Fibroblast of gingiva (primary cell): Measurements from ENCODE around the gene UNC79.
"Not testable (repeated sequence)": the region's sequence is repeated elsewhere in the genome, so short reads cannot be mapped to it uniquely, and the experiment has no call there.

Experiments used
- DNase-seq: peaks from one replicate; pipeline ENCODE4 v3.0.0-alpha.2; 2011; ENCODE audit warnings: low read depth

UNC79 gene

DNA sequence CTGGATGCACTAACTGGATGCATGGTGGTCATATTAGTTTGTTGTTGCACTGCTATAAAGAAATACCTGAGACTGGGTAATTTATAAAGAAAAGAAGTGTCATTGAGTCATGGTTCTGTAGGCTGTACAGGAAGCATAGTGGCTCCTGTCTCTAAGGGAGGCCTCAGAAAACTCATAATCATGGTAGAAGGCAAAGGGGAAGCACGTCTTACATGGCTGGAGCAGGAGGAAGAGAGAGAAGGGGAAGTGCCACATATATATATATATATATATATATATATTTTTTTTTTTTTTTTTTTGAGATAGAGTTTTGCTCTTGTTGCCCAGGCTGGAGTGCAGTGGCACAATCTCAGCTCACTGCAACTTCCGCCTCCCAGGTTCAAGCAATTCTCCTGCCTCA is 62.9 kb downstream of the UNC79 start:
- DNase-seq: not testable (repeated sequence)

GRCh38 chr14:93496856-93497741 is 66.4 kb downstream of the UNC79 start:
- DNase-seq: no peak

DNA sequence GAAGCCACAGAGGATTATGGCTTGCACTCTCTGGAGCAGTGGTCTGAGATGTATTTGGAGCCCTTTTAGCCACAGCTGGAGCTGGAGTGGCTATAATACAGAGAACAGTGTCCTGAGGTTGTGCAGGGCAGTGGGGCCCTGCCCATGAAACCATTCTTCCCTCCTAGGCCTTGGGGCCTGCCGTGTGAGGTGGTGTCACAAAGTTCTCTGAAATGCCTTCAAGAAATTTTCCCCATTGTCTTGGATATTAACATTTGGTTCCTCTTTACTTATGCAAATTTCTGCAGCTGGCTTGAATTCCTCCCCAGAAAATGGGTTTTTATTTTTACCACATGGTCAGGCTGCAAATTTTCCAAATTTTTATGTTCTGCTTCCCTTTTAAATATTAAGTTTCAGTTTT is 79.3 kb downstream of the UNC79 start:
- DNase-seq: no peak

DNA sequence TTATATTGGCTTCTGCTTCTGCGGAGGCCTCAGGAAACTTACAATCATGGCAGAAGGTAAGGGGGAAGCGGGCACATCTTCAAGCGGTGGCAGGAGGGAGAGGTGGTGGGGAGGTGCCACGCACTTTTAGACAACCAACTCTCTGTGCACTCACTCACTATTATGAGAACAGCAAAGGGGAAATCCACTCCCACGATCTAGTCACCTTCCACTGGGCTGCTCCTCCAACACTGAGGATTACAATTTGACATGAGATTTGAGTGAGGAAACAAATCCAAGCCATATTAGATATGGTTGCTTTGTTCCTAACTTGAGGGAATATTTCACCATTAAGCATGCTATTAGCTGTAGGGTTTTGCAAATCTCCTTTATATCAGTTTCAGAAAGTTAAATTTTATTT is 80.3 kb downstream of the UNC79 start:
- no peak for DNase-seq

DNA sequence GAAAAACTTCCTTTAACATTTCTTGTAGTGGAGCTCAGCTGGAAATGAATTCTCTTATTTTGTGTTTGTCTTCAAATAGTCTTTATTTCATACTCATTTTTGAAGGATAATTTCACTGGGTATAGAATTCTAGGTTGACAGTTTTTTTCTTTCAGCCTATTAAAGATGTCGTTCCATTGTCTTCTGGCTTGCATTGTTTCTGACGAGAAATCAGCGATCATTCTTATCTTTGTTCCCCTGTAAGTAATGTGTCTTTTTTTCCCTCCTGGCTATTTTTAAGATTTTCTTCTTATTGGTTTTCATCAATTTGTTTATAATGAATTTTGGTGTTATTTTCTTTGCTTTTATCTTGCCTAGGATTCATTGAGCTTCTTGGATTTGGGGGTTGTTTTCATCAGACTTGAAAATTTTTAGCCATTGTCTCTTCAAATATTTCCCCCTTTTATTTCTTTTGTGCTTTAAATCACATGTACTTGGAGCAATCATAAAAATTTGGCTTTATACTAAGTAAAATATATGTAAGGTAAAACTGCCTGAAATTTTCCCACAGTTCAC is 89.4 kb downstream of the UNC79 start:
- no peak for DNase-seq

DNA sequence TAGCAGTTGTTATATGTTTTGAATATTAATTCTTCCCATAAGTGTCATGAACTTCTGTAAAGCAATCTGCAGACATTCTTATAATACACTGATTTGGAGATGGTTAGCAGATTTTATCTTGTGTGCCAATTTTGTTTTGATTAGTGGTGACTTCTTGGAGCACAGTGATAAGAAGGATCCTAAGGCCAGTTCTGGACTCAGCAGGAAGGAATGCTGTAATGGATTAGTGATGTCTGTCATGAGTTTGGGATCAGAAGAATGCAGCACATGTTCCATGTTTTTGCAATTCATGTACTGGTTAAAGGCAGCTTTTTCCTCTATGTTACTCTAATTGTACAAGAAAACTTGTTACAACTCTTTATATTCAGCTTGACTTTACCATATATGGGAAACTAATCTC is 91.5 kb downstream of the UNC79 start:
- DNase-seq: no peak

- DNase-seq: not testable (repeated sequence)
Measured at GRCh38 chr14:93525216-93525615, 94.5 kb downstream of the UNC79 start.

DNA sequence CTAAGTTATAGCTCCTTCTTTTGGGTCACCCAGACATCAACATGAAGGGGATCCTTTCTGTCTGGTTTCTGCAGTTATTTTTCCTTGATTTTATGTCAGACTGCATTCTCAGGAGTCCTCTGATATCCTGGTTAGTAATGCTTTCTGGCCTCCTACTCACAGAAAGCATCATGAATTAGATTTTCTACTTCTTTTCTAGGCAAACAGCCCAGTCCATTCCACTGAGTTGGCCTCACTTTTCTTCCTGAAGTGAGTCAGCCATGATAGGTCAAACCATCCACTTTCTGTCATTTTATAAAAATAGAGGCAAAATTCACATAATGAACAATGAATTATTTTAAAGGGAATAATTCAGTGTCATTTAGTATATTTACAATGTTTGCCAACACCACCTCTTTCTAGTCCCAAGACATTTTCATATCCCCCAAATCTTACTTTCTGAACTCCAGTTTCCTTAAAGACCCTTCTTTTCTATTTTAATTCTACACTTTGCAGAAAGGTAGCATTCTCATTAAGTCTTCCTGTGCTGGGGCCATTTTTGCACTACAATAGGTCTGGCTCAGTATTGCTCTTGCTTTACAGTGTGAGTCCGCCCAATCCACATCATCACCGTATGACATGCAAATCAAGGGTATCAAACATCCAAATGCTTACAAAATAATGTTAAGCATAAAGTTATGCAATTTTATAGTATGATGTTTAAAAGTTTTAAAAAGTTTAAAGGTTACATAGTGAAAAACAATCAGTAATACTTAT is 95.1 kb downstream of the UNC79 start:
- DNase-seq: no peak

DNA sequence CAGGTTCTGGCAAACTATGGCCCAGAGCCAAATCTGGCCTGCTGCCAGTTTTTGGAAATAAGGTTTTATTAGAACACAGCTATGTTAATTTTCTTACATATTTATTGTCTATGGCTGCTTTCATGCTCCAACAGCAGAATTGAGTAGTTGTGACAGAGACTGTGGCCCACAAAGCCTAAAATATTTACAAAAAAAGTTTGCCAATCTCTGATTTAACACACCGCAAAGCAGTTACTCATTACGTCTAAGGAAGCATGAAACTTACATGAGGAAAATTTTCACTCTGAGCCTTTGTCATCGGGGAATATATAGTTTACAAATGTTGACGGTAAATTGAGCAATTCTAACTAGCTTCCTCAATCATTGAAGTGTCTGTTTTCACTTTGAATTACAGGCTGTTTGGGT is 96.5 kb downstream of the UNC79 start:
- DNase-seq: peak; percentile 2

DNA sequence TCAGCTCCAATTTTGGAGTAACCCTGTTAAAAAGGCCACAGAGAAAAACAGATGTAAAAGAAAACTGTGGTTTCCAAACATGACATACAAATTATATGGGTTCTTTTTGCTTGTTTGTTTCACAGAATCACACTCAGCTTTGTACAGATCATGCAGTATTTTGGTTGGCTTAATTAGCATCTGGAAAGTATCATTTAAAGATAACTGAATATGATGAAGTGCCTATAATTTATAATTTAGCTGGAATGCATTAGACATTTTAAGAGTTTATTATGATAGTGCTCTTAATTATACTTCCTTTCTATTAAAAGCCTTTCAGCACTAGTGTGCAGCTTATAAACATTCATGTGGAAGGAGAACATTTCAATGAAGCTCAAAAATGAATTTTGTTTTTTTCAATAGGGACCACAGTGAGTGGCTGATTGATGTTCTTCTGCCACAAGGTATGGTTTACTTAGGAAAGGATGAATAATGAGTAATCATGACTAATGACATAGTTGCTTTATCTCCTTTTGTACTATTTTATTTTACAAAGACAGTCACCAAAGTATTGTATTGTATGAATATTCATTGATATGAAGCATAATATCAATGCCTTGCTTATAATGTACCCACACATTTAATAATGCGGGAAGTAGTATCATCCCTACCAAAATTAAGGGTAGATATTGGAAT is 98.3 kb downstream of the UNC79 start:
- no peak for DNase-seq

- no peak for DNase-seq
Measured at GRCh38 chr14:93531644-93532043, 100.9 kb downstream of the UNC79 start.

- DNase-seq: no peak
Measured at GRCh38 chr14:93532541-93532940, 101.8 kb downstream of the UNC79 start.

GRCh38 chr14:93533437-93533836 is 102.7 kb downstream of the UNC79 start:
- DNase-seq: no peak

DNA sequence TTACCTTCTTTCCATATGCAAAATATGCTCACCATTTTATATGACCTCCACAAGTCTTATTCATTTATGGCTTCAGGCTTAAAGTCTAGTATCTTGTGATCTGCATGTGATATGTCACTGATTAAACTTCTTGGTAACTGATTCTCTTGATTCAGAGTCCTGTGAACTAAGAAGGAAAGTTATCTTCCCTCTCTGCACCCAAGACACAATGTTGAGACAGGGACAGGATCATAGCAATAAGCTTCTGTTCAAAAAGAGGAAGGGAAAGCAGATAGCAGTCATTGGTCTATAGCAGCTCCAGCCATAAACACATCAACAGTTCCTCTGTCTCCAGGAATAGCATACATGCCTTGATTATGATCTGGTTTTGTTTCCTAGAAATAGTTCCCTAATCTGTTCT is 103.1 kb downstream of the UNC79 start:
- DNase-seq: no peak

- no peak for DNase-seq
Measured at GRCh38 chr14:93535537-93535936, 104.8 kb downstream of the UNC79 start.

- no peak for DNase-seq
Measured at GRCh38 chr14:93536945-93537344, 106.2 kb downstream of the UNC79 start.

GRCh38 chr14:93537951-93538350 is 107.2 kb downstream of the UNC79 start:
- no peak for DNase-seq

GRCh38 chr14:93538413-93538812 is 107.7 kb downstream of the UNC79 start:
- no peak for DNase-seq

GRCh38 chr14:93540235-93540634 is 109.5 kb downstream of the UNC79 start:
- DNase-seq: no peak

DNA sequence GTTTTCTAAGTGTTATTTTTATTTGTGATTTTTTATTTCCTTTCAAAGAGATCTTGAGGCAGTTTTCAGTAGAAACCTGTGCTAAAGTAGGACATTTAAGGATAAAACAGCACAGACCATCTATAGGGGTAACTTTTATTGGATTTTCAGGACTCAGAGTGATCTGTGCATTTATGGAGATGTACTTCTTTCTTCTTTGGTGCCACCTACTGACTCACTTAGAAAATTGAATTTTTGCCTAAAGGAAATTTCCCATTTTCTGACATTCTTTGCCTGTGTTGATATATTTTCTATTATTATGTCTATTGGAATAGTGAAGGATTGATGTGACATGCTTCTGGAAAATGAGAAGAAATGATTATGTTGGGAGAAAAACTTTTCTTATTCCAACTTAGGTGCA is 113.0 kb downstream of the UNC79 start:
- peak; percentile 7 for DNase-seq

GRCh38 chr14:93544212-93544611 is 113.5 kb downstream of the UNC79 start:
- no peak for DNase-seq

- no peak for DNase-seq
Measured at GRCh38 chr14:93546642-93547041, 115.9 kb downstream of the UNC79 start.
